NCI-H2196 (cell line): ENCODE measurements around the gene WDFY1.

Experiments
- DNase-seq: peaks from one replicate; lab custom pipeline; 2025; ENCODE audit not compliant: unreplicated experiment; lab: John Stamatoyannopoulos, UW

WDFY1 gene

DNA sequence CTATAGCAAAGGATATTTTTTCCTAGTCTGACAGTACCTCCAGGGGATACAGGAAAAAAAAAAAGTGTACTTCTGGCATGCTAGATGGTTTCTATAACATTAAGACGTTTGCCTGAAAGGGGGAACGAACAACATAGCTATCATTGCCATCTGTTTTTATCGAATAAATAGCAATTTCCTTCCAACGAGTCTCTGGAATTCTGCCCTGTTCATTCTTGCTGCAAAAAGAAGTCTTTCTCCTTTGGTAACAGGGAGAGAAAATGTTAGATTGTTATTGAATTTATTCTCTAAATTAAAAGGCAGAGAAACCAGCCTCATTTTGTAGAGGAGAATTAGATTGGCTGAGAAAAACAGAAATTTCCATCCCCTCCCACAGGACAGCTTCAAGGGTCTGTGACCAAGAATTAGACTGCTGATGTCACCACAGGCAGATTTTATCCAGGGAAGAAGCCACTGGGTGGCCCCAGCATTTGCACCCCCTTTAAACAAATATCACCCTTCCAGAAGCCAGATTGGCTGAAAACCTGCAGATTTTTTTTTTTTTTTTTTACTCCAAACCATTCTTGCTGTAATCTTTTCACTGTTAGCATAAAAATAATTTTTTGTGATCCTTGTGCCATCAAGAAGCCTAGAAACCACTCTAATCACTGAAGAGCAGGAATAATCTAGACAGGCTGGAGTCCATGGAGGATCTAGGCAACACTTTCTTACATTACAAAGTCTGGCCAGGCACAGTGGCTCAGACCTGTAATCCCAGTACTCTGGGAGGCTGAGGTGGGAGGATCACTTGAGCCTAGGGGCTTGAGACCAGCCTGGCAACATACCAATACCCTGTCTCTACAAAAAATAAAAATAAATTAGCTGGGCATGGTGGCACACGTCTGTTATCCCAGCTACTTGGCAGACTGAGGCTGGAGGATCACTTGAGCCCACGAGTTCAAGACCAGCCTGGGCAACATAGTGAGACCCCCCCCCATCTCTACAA is 12.0 kb downstream of the WDFY1 start:
- DNase-seq, result no peak

- no peak for DNase-seq
These were observed 14.8 kb downstream of the WDFY1 start for GRCh38 chr2:223930103-223930976.

DNA sequence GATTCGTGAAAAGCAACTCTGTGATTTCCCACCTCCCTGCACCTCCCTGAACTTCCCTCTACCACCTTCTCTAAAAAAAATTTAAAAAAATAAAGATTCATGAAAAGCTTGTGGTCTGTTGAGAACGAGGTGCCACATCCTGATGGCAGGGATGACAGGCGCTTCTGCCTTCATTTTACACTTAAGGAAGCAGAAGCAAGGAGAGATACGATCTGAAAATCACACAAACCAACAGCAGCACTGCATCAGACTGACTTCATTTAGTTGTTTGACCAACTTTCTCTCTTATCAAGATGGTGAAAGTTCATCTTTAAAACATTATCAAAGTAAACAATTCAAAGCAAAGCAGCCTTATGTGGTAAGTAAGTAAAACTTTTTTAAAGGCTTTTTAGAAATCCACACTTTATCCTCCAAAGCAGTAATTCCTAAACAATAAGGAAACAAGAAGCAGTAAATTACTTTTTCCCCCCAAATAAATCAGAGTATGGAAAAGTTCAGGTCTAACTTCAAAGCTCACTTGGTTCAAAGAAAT is 15.5 kb downstream of the WDFY1 start:
- no peak for DNase-seq

- DNase-seq, result no peak
These were observed 16.8 kb downstream of the WDFY1 start for GRCh38 chr2:223928113-223929006.

DNA sequence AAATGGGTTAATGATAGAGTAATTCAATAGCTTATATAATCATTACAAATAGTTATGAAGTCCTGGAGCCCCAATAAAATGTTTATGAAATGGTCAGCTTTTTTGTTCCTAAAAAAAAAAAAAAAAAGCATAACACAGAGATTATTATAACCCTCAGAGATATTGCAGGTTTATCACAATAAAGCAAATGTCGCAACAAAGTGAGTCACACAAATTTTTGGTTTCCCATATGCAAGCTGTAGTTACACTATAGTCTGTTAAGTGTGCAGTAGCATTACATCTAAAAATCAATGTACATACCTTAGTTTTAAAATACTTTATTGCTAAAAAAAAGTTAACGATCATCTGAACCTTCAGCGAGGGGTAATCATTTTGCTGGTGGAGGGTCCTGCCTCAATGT is 20.0 kb downstream of the WDFY1 start:
- DNase-seq, result no peak

GRCh38 chr2:223923976-223924375 is 21.2 kb downstream of the WDFY1 start:
- DNase-seq, result no peak

GRCh38 chr2:223922308-223922707 is 22.8 kb downstream of the WDFY1 start:
- no peak for DNase-seq

GRCh38 chr2:223921204-223921603 is 23.9 kb downstream of the WDFY1 start:
- DNase-seq, result no peak

DNA sequence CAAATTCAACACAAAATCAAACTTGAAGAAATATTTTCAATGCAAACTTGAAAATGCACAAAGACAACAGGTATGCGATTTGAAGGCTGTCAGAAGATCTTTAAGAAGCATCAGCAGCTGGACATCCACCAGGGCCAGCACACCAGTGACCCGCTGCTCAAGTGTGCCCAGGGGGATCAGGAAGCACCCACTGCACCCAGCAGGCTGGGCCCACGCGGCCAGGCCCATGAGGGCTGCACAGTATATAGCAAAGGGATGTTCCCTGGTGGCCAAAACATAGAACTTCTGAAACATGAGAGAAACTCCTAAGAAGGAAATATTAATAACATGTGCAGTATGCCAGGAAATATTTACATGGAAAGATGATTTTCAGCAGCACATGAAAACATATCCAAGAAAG is 25.0 kb downstream of the WDFY1 start:
- DNase-seq, result no peak

- DNase-seq, result no peak
These were observed 26.4 kb downstream of the WDFY1 start for GRCh38 chr2:223918671-223919134.

DNA sequence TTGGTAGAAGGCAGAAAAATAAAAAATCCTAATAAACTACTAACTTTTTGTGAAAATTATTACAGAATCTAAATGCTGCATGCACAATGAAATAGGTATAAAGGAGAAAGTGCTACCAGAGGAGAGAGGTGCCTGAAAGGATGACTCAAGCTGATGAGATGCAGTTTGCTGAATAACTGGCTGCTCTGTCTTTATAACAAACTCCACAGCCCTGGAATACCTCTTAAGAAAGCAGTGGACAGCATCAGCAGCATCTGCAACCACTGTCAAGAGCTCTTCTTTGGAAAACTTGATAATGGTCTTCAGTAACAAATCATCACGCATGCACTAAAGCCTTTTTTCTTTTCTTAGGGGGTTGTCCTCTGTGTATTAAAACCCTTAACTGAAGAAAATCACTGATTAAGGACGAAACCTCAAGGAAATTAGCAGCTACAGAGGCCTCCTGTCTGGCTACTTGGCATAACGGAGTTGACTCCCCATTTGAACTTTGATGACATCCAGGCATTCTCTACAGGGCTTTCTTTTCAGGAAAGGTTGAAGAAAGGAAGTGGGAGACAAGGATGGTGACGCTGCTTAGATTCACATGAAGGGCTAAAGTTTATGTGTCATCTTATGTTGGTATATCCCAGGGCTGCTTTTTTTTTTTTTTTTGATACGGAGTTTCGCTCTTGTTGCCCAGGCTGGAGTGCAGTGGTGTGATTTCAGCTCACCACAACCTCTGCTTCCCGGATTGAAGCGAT is 28.8 kb downstream of the WDFY1 start:
- no peak for DNase-seq

DNA sequence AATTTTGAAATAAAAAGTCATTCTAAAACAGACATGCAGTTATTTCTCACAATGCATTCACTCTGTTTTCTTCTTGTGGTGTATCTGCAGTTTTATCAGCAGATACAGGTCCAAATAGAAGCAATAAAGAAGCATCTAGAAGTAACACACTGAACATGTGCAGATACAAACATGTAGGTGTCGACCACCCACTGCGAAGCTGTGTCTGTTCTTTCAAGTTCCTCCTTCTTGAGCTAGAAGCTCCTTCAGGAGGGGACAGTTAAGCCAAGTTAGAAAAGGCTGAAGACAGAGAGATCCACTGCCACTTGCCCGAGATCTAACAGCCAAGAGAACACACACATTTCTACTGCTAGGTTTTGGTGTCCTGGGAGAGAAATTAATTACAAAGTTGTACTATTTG is 30.1 kb downstream of the WDFY1 start:
- no peak for DNase-seq

- no peak for DNase-seq
These were observed 30.8 kb downstream of the WDFY1 start for GRCh38 chr2:223914324-223914723.

DNA sequence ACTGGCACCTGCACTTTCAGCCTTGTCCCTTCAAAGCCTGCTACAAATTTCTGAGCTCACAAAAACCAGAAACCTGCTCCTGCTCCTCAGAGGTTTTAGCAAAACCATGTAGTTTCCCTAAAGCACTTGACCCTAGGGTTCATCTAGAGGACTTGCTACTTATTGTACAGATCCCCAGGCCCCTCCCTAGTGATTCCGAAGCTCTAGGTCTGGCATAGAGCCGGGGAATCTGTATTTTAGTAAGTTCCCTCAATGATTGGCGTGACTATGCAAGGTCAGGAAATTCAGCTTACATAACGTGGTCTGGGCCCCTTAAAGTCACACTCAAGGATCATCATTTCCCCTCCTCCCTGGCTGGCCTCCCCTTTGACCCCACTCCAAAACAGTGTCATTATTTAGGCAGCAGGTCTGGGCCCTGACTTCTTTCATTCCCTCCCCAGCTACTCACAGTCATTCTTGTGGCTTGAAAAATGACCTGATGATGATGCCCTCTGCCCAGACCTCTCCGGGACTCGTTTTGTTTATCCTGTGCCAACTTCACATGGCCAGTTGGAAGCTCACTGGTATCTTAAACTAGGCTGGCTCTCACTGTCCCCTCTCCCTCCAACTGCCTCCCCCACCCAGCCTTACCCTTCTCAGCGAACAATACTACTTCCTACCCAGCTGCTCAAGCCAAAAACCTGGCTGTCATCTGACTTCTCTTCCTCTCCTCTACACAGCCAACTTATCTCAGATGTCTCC is 36.0 kb downstream of the WDFY1 start:
- no peak for DNase-seq

GRCh38 chr2:223908304-223908998 is 36.7 kb downstream of the WDFY1 start:
- no peak for DNase-seq

DNA sequence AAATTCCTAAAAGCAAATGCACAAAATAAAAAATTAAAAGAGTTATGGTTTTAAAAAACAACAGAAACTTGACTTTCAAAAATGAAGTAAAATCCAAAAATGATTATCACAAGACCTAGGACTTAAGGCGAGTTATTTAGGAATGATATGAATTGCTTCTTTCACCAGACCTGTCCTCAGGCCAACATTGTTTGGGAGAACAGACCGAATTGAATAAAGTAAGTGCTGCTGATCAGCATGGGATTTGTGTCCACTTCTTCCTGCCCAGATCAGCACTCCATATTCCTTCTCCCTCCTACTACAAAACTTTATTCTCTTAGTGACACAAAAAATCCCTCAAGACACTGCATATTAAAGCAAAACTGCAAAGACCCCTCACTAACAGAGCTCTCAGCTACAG is 39.1 kb downstream of the WDFY1 start:
- DNase-seq, result no peak

- no peak for DNase-seq
These were observed 43.3 kb downstream of the WDFY1 start for GRCh38 chr2:223901854-223902253.

GRCh38 chr2:223901311-223901710 is 43.8 kb downstream of the WDFY1 start:
- DNase-seq, result no peak

GRCh38 chr2:223900531-223900930 is 44.6 kb downstream of the WDFY1 start:
- no peak for DNase-seq
